Upper lobe of right lung (tissue), 1 donor: ENCODE measurements around the gene NES. TPM values are rescaled to one million over a fixed set of nuclear protein-coding genes. Genes with fewer than 3 reads are reported as not detected.

Experiments
- ATAC-seq: fragments of 200-7000 bp; cut with Tn5 transposase; one replicate; pipeline ENCODE4 v1.9.1; 2020; ENCODE audit warnings: mild to moderate bottlenecking, moderate library complexity
- DNase-seq: peaks from one replicate; pipeline ENCODE4 v3.0.0-alpha.2; 2020
- H3K27ac ChIP-seq: fragments of 200-600 bp; one replicate; pipeline ENCODE4 v1.8.0; 2022
- H3K27me3 ChIP-seq: fragments of 200-600 bp; one replicate; pipeline ENCODE4 v1.8.0; 2022; ENCODE audit warnings: mild to moderate bottlenecking
- H3K36me3 ChIP-seq: fragments of 200-600 bp; one replicate; pipeline ENCODE4 v1.8.0; 2022
- H3K4me1 ChIP-seq: fragments of 200-600 bp; one replicate; pipeline ENCODE4 v1.8.0; 2022
- H3K4me3 ChIP-seq: fragments of 200-600 bp; one replicate; pipeline ENCODE4 v1.8.0; 2022; ENCODE audit warnings: mild to moderate bottlenecking
- H3K9me3 ChIP-seq: fragments of 200-600 bp; one replicate; pipeline ENCODE4 v1.8.0; 2022
- CTCF ChIP-seq: fragments of 200-600 bp; IDR thresholded peaks from one replicate; pipeline ENCODE4 v1.8.0; 2022; ENCODE audit warnings: antibody characterized with exemption
- intact Hi-C: fragments of 100-400 bp; cut with DNase I; formaldehyde crosslinking; loops from one replicate; pipeline ENCODE4 v1.11.0; 2022
- total RNA-seq: library from RNA; stranded (reverse); fragmentation: NEBNext Ultra II Directional; extraction: Animal tissue kit (Norgen Biotek cat#: 25700); gene quantifications from one replicate; pipeline ENCODE4 v1.2.1, GENCODE V29; 2021
- donor health status: DM: no; HTN: yes; CAD: no; lungs with severe emphysema.

Gene NES
- total RNA-seq, 1 donor from 2014 or later, result 54.7 TPM

- DNase-seq, result no peak
- H3K27me3 ChIP-seq, result peaks cover 40% of the 10 kb centered on the region
- TF ChIP-seq CTCF, result no peak
- H3K4me3 ChIP-seq, result no peak overlapping the region
- no peaks in the 10 kb centered on the region for H3K9me3 ChIP-seq
- no peak for ATAC-seq
- H3K4me1 ChIP-seq, result peaks cover 18% of the 10 kb centered on the region
- no peak overlapping the region for H3K27ac ChIP-seq
- intact Hi-C loops, result no loop called here
- H3K36me3 ChIP-seq, result no peaks in the 10 kb centered on the region
Measured at GRCh38 chr1:156654700-156655099, 22.5 kb downstream of the NES start.

GRCh38 chr1:156652992-156653355, 24.2 kb downstream of the NES start:
- no peaks in the 10 kb centered on the region for H3K9me3 ChIP-seq
- intact Hi-C loops, result no loop called here
- TF ChIP-seq CTCF, result no peak
- H3K27me3 ChIP-seq, result peaks cover 47% of the 10 kb centered on the region
- DNase-seq (no peak), ATAC-seq (no peak)
- H3K36me3 ChIP-seq, result no peaks in the 10 kb centered on the region
- H3K4me1 ChIP-seq, result peaks cover 12% of the 10 kb centered on the region
- H3K27ac ChIP-seq, result no peak overlapping the region
- no peak overlapping the region for H3K4me3 ChIP-seq

GRCh38 chr1:156652131-156652991, 24.8 kb downstream of the NES start:
- no peaks in the 10 kb centered on the region for H3K36me3 ChIP-seq
- ATAC-seq, result no peak
- TF ChIP-seq CTCF, result no peak
- intact Hi-C loops, result no loop called here
- no peak overlapping the region for H3K4me3 ChIP-seq
- H3K27ac ChIP-seq, result no peak overlapping the region
- no peaks in the 10 kb centered on the region for H3K9me3 ChIP-seq
- H3K4me1 ChIP-seq, result peaks cover 9% of the 10 kb centered on the region
- no peak for DNase-seq
- peaks cover 52% of the 10 kb centered on the region for H3K27me3 ChIP-seq

GRCh38 chr1:156648951-156649350, 28.3 kb downstream of the NES start:
- Histone ChIP-seq H3K4me3 (no peak overlapping the region), H3K27ac (no peak overlapping the region), H3K36me3 (no peaks in the 10 kb centered on the region), H3K4me1 (no peaks in the 10 kb centered on the region), H3K9me3 (no peaks in the 10 kb centered on the region), H3K27me3 (peaks cover 63% of the 10 kb centered on the region)
- intact Hi-C loops, result no loop called here
- TF ChIP-seq CTCF, result no peak
- no peak for ATAC-seq
- DNase-seq, result no peak

GRCh38 chr1:156648496-156648895, 28.7 kb downstream of the NES start:
- H3K36me3 ChIP-seq, result no peaks in the 10 kb centered on the region
- H3K27ac ChIP-seq, result no peak overlapping the region
- no peak for TF ChIP-seq CTCF
- no peak overlapping the region for H3K4me3 ChIP-seq
- ATAC-seq (no peak), DNase-seq (no peak)
- peaks cover 59% of the 10 kb centered on the region for H3K27me3 ChIP-seq
- H3K9me3 ChIP-seq, result no peaks in the 10 kb centered on the region
- intact Hi-C loops, result no loop called here
- H3K4me1 ChIP-seq, result no peaks in the 10 kb centered on the region
